Forelimb muscle (tissue), 1 donor: ENCODE results near the gene CTBP2. TPM values are rescaled to one million over a fixed set of nuclear protein-coding genes. Genes with fewer than 3 reads are reported as not detected.
A peak's percentile ranks its signal among the peaks of the same experiment; 100 is the strongest.
"Not testable (repeated sequence)": the region's sequence is repeated elsewhere in the genome, so short reads cannot be mapped to it uniquely, and the experiment has no call there.

Experiments
- DNase-seq: peaks from one replicate; pipeline ENCODE4 v3.0.0-alpha.2; 2013; ENCODE audit warnings: low read depth
- polyA plus RNA-seq: library from polyadenylated mRNA; unstranded; fragments of 120-200 nt; gene quantifications from one replicate; pipeline ENCODE4 v1.2.1, GENCODE V29; 2013; ENCODE audit not compliant: insufficient read length

The CTBP2 gene
- polyA plus RNA-seq, 1 donor: 34.1 TPM

DNA sequence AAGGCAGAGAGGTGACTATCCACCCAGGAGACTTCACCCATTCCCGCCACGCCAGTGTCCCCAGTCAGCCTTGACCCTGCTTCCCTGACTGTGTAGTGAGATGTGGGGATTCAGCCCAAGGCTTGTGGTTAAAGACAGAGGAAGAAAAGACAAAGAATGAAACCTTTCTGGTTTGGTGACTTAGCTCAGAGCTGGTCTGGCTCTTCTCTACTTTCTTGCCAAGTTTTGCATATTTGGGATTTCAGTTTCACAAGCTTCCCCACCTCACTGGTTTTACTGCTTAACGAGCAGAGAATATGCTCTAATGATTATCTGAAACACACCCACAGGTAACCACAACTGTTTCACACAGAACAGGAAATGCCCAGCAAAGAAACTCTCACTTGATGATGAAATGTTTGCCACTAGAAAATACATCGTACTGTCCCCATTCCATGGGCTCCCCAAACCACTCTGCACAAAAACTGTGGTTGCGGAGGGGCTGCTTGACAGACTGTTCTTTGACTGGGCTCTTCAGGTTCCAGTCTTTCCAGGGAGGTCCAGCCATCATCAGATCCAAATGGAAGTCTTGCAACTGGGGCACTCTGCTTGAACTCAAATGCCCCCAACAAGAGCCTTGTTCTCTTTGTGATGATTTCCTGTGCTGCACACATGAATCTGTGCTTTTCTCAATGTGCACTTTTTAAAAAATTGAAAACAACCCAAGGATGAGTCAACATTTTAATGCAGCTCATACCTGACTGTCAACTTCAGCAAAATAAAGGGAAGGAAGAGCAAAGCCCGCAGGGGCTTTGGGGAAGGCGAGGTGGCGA is 95.5 kb downstream of the CTBP2 start:
- DNase-seq: no peak

DNA sequence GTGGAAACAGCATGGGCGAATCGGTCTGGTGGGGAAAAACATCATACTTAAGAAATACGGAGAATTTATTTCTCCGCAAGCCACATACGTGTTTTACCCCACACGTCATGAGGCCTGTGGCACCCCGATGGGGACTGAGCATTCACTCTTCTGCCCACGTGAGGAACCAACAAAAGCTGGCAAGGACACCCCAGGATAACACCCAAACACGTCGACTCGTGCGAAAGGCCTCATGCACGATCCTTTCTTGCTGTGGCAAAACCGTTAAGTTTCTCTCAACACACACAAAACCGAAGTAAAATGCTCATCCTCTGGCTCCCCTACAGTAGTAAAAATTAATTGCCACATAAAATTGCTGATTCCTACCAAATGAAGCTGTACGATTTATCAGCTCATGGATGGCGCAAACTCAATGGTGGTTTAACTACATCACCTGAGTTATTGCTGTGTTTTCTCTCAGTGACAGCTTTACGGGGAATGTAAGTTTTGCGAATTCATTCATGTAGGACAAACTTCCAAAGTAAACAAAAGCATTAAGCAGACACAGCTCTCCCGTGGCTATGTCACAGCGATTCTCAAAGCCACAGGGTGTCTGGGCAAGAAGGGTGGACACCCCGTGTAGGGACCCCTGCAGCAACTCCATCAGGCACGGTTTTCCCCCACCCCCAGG is 97.0 kb downstream of the CTBP2 start:
- no peak for DNase-seq

DNA sequence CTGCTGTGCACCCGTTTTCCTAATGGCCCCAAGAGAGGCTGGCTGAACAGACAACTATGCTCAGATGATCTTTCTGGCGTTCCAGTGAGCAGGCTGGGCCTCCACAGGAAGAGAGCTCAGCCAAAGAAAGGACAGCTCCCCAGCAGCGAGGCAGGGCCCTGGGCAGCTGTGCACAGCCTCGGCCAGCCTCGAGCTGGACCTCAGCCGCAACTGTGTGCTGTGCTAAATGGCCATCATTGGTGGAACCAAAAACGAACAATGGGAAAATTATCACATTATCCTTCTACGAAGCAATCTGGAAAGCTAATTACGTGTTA is 97.5 kb downstream of the CTBP2 start:
- DNase-seq: no peak

- no peak for DNase-seq
These were observed 98.0 kb downstream of the CTBP2 start for GRCh38 chr10:125062227-125062913.

DNA sequence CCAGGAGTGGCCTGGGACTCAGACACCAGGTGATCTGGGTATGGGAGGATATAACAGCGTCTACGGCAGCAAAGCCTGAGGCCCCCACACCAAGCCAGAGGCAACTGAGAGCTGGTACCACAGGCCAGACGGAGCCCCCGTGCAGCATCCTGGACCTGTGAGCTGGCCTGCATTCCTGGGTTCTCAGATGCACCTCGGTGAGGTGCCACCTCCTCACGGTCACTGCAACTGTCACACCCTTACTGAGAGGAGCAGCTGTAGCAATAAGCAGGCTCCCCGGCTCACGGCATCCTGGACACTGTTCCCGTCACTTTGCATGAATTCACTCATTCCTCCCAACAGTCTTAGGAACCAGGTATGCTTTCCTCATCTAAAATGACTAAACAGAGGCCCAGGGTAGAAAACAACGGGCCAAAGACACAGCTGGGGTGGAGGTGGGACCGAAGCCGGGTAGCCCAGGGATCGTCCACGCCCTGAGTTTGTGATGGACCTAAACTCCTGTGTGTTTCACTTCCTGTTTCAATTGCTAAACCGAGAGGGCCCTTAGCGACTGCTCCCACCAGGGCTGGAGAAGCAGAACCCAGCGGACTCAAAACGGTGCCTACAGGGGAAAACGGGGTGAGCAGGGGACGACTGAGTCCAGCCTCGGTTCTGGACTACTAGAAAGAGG is 98.7 kb downstream of the CTBP2 start:
- no peak for DNase-seq

DNA sequence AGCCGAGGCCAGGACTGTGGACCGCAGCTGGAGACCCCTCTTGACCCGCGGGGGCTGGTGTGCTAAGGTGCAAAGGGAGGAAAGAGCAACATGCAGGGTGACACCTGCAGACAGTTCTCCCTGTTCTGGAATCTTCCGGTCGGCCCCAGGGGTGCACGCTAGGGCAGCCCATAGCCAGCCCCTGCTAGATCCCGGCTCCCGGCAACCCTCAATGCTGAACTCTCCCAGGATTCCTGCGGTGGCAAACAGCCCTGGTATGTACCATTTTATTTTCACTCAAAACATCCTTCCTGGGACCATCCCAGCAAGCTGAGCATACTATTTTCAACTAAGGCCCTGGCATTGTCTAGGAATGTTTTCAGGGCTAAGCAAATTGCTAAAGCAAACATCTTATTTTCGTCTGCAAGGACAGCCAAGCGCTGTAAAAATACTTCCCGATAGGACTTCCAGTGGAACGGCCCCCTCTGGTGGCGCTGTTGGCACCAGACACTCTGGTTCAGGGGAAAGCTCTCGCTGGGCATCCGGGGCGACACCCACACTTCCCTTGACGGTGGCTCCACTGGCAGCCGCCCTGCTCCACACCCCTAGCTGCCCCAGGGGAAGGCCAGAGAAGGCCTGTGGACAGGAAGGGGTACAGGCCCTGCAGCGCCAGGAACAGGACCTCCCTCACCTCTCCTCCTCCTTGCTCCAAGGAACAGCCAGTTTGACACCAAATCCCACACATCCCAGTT is 99.4 kb downstream of the CTBP2 start:
- no peak for DNase-seq

DNA sequence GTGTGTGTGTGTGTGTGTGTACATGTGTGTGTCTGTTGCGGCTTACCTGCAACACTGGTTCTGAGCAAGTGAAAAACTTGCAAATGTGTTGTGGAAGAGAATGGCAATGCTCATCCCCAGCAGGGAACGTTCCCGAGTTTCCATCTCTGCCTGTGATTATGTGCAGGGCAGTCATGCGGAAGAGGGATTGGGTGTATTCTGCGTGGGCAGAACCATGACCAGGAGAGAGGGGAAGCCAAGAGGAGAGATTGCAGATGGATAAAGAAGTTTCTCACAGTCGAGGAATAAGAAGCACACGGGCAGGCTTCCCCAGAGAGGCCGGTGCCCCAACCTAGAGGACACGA is 99.9 kb downstream of the CTBP2 start:
- DNase-seq: no peak

GRCh38 chr10:125060026-125060425 is 100.3 kb downstream of the CTBP2 start:
- no peak for DNase-seq

- not testable (repeated sequence) for DNase-seq
These were observed 101.0 kb downstream of the CTBP2 start for GRCh38 chr10:125059348-125059747.

DNA sequence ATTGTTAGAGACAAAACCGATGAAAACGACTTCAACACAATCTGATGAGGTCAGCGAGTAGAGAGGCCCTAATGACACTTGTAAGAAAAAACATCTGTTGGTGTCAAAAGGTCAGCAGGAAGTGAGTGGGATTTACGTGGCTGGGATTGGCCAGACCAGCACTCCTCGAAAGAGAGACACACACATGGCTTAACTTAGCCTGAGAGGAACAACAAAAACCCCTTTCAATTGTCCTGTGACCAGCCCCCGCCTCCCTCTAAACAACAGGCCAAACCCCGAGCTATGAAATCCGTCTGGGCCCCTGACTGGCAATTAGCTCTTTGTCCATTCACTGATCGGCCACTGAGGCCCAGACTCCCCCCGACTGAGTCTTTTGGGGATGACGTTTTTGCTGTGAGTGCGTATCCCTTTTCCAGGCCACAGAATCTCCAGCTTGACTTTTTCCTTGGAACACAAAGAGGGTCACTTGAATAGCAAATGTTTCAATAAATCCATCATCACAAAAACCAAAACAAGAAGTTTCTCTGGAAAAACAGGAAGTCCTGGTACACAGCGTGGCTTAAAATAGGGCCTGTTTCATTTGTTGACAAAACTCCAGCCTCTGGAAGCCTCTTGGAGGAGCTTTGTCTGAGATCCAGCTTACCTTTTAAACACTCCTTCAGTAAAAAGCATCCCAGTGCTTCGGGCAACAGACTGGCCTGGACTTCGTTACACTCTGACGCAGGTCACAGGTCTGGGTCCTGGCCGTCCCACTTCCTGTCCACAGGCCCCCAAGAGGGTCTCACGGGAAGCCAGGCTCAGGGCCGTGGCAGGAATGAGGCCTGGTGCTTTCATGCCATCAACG is 103.0 kb downstream of the CTBP2 start:
- DNase-seq: peak; percentile 95

DNA sequence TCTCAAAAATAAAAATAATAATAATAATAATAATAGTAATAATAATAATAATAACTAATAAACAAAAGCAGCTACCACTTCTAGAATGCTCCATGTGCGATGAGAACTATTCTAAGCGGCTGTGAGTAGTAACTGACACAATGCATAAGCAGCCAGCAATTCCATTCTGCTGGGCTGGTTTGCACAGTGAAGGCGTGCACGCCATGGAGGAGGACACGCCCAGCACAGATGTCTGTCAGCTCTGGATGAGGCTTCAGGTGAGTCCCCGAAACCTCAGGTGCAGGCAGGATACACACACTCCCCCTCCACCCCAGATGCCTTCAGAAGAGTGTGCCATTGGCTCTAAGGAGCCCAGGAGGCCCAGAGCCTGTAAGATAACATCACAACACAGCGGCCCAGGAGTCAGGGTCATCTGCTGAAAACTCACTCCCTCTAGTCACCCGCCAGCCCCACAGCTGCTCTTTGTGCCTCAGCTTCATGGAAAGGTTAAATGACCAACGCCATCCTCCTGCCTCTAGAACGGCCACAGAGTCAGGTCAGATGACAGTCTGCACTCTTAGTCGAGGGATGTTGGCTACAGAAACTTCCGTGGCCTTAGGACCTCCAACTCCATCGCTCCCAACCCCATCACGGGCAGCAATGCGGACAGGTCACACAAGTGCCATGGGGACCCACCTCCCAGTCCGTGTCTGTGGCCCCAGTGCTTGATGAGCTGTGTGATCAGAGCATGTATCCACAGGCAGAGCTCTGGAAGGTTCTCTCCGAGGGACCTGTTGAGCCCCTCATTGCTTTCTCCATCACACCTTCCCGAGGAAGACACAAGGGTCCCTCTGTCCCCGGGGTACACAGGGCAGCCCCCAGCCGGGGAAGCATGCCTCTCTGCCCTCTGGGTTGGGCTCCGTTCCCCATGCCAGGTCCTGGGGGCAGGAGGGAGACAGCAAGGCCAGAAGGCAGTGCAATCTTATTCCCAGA is 103.9 kb downstream of the CTBP2 start:
- DNase-seq: no peak

DNA sequence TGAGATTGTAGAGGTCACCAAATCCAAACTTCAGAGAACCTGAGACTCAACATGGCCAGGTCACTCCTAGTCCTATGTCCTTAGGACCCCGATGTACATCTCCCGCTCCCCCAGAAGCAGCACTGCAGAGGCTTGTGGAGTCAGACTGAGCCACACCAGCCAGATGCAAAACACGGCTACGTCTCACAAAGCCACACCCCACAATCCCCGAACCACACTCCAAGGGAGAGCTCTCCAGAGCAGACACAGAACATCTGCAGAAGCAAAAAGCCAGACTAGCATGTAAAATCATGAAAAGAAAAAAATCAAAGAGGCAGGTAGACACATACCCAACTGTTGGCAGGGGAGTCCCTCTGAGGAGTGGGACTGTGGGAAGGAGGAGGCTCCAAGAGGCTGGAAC is 104.9 kb downstream of the CTBP2 start:
- DNase-seq: no peak

DNA sequence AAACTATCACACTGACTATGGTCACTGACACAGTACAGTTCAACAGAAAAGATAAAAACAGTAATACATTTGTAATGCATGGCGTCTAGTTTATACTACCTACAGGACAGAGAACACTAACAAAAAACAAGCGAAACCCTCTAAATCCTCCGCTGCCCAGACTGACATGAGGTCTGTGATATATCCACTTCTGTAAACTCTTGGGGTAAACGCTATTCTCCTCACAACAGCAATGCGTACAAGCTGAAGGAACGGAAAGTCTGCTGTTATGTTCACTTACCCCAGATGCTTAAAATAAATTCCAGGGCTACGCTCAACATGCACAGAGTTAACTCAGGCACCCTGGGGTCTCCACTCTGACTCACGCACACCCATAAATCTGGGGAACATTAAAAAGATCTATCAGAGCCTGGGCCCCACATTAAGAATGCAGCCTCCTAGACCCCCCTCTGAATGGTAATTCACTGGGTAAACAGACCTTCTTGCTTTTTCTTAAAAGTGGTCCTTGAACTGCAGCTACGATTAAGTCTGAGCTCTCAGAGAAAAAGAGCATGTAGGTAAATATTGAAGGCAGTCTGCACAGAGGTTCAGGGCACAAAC is 105.6 kb downstream of the CTBP2 start:
- DNase-seq: no peak

GRCh38 chr10:125054216-125054615 is 106.1 kb downstream of the CTBP2 start:
- DNase-seq: no peak

GRCh38 chr10:125052146-125052545 is 108.2 kb downstream of the CTBP2 start:
- no peak for DNase-seq

DNA sequence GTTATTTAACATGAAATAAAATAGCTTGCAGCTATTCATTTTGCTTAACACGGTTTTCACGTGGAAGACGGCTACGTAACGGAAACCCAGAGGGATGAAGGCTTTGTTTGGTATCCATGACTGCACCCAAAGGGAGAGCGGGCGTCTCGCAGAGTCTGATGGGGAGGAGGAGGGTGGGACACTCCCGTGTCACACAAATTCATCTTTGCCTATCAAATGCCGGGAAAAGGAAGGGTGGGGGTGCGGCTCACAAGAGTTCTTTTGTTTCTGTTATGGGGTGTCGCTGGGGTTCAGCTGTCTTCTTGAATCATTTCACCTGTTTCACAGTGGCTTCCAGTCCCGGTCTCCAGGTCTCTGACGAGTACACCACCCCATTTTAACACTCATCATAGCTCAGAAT is 110.0 kb downstream of the CTBP2 start:
- DNase-seq: no peak

GRCh38 chr10:125049216-125049881 is 111.0 kb downstream of the CTBP2 start:
- DNase-seq: no peak

GRCh38 chr10:125048094-125048864 is 112.1 kb downstream of the CTBP2 start:
- DNase-seq: no peak
